ENCODE results near the gene EPB41L4B.

DNA sequence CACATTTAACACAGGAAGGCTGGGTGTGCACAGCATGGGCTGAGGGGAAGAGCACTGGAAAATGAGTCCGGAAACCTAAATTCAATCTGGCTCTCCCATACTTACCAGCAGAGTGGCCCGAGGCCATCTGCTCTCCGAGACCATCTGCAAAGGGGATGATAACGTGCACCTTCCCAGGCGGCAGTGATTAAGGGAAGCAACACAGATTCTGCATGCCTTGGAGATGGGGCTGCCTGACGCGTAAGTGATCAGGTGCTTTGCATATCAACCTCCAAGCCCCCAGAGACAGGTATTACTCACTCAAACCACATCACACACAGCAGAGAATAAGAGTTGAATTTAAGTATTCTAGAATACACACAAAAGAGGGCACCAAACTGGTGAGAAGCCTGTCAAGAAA, 9.1 kb downstream of the EPB41L4B start:
- TF ChIP-seq, protein P1, sequence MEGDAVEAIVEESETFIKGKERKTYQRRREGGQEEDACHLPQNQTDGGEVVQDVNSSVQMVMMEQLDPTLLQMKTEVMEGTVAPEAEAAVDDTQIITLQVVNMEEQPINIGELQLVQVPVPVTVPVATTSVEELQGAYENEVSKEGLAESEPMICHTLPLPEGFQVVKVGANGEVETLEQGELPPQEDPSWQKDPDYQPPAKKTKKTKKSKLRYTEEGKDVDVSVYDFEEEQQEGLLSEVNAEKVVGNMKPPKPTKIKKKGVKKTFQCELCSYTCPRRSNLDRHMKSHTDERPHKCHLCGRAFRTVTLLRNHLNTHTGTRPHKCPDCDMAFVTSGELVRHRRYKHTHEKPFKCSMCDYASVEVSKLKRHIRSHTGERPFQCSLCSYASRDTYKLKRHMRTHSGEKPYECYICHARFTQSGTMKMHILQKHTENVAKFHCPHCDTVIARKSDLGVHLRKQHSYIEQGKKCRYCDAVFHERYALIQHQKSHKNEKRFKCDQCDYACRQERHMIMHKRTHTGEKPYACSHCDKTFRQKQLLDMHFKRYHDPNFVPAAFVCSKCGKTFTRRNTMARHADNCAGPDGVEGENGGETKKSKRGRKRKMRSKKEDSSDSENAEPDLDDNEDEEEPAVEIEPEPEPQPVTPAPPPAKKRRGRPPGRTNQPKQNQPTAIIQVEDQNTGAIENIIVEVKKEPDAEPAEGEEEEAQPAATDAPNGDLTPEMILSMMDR (IDR thresholded peaks at IDR 0.05) = no peak
- TF ChIP-seq POLR2A (IDR thresholded peaks at IDR 0.05) = no peak
